Measurements from ENCODE around the gene BNIP3.
A peak's percentile ranks its signal among the peaks of the same experiment; 100 is the strongest.
"Not testable (repeated sequence)": the region's sequence is repeated elsewhere in the genome, so short reads cannot be mapped to it uniquely, and the experiment has no call there.

The BNIP3 gene

DNA sequence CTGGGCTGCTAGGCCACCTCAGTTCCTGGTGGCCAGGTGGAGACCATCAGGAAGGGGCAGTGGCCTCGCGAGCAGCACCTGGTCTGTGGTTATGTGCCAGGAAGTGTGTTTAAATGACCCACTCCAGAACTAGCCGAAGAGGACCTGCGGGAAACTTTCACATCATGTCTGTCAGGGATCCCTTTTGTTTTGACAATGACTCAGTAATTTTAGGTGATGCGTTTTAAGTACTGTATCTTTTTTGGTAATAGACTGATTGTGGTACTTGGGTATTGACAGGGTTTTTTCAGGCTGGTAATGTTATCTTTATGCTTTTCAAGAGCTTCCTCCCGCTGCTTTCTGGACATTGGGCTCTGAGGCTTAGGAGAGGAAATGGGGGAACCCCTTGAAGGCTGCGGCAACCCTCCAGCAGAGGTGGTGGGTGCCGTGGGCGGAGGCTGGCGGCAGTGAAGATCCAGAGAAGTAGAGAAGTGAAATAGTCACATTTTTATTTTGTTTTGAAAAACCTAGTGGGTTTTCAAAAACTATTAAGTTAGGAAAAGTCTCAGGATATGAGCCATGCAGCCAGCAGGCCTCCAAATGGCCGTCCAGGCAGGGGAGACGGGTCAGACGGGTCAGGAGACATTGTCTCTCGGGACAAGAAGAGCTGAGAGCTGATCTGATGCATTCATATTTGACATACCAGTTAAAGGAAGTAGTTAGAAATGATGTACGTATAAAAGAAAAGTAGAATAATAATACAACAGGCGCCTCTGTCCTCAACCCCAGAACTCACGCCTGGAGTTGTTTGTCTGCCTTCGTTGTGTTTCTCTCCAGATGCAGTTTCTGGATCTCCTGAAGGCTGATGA lies 53.3 kb downstream of the BNIP3 start:
- peak; percentile 38 for DNase-seq

DNA sequence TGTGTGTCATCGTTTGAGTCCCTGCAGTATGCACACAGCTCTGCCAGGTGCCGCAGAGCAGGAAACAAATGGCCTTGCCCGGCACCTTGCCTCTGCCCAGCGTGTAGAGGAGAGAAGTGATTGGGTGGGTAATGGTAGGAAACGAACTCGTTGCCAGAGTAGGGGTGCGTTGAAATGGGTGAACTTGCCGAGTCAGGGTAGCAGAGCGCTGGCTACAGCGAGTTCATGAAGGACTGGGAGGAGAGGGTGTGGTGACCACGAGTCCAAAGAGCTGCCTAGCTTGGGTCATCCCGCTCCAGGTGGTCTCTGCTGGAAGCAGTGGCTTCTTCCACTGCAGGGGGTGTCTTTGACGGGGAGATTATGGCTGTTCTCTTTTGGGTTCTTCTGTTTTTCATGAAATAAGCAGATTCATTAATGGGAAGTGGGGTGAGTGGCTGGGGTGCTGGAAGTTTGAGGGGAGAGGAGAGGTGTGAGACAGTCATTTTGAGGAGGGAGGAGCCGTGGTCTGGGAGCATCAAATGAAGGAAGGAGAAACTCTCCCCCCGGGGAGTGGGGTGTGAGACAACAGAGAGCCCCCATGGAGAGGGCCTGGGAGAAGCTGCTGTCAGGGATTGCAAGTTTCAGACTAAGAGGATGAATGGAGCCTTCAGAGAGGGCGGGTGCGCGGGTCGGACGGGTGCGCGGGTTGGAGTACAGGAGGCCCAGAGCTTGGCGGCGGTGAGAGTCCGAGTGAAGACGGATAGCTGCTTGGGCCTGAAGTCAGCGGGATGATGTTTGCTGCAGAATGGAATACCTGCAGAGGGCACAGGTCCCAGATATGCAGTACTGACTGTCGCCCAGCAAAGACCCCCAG lies 54.8 kb downstream of the BNIP3 start:
- no peak for DNase-seq

DNA sequence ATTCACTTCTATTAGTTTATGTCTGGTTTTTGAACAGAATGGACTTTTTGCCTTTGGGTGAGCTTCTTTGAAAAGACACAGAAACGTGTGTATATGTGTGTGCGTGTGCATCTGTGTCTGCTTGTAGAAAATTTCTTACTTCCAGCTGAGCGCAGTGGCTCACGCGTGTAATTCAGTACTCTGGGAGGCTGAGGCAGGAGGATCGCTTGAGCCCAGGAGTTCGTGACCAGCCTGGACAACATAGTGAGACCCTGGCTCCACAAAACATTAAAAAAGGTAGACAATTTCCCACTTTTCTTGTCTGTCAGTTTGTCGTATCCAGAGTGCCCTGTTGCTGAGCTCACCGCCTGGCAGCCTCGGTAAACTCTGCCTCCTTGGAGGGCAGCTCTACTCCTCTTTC lies 55.5 kb downstream of the BNIP3 start:
- no peak for DNase-seq

GRCh38 chr10:131925716-131926115 lies 56.0 kb downstream of the BNIP3 start:
- no peak for DNase-seq

DNA sequence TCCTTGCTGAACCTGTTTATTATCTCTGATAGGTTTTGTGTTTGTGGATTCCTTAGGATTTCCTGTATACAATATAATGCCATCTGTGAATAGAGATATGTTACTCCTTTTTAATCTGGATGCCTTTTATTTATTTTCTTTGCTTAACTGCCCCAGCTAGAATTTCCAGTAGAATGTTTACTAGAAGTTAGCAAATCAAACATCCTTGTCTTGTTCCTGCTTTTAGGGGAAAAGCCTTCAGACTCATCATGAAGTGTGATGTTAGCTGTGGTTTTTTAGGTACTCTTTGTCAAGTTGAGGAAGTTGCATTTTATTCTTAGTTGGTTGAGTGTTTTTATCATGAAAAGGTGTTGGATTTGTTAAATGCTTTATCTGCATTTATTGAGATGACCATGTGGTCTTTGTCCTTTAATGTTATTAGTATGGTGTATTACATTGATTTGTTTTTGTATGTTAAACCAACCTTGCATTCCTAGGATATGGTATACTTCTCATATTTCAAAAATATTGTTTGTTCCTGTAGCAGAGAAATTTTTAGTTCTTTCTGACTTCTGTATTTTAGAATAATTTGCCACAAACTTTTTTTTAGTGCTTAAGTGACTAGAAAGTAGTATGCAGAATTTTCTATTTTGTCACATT lies 56.6 kb downstream of the BNIP3 start:
- no peak for DNase-seq

GRCh38 chr10:131923038-131923756 lies 58.5 kb downstream of the BNIP3 start:
- DNase-seq, result no peak

DNA sequence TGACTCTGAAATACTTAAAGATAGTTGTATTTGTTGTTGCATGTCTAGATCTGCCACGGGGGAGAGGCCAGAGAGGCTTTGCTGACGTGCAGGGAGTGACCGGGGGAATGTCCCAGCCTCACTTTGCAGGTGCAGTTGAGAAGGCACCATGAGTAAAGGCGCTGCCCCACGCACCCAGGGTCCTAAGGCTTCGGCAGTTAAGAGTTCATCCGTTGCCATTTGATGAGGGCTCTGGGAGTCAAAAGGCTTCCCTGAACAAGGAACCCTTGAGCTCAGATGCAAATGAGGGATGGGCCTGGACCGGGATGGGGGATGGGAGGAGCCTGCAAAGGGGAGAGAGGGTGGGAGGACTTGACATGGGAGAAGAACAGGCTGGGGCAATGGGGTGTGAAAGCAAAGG lies 60.5 kb downstream of the BNIP3 start:
- DNase-seq, result no peak

GRCh38 chr10:131920693-131921092 lies 61.0 kb downstream of the BNIP3 start:
- DNase-seq, result no peak

DNA sequence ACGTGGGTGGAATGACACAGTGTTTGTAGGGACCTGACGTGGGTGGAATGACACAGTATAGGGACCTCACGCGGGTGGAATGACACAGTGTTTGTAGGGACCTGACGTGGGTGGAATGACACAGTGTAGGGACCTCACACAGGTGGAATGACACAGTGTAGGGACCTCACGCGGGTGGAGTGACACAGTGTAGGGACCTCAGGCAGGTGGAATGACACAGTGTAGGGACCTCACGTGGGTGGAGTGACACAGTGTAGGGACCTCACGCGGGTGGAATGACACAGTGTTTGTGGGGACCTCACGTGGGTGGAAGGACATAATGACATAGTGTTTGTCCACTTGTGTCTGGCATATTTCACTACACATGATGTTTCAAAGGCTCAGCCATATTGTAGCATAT lies 61.6 kb downstream of the BNIP3 start:
- DNase-seq, result no peak

DNA sequence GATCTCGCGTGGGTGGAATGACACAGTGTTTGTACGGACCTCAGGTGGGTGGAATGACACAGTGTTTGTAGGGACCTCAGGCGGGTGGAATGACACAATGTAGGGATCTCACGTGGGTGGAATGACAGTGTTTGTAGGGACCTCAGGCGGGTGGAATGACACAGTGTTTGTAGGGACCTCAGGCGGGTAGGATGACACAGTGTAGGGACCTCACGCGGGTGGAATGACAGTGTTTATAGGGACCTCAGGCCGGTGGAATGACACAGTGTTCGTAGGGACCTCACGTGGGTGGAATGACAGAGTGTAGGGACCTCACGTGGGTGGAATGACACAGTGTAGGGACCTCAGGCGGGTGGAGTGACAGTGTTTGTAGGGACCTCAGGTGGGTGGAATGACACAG lies 62.3 kb downstream of the BNIP3 start:
- DNase-seq, result not testable (repeated sequence)
